Neural progenitor cell (in vitro differentiated cells): ENCODE data around the gene BEND3.

Experiments
- EZH2 ChIP-seq: fragments of 200-600 bp; sonication (generic); IDR thresholded peaks from 2 replicates; pipeline ENCODE4 v1.6.1; 2017; ENCODE audit warnings: antibody characterized with exemption, mild to moderate bottlenecking, moderate library complexity
- TF ChIP-seq, protein P1 (sequence below): fragments of 200-600 bp; sonication (generic); IDR thresholded peaks from 2 replicates; pipeline ENCODE4 v1.5.1; 2017; ENCODE audit warnings: antibody characterized with exemption, mild to moderate bottlenecking

DNA sequence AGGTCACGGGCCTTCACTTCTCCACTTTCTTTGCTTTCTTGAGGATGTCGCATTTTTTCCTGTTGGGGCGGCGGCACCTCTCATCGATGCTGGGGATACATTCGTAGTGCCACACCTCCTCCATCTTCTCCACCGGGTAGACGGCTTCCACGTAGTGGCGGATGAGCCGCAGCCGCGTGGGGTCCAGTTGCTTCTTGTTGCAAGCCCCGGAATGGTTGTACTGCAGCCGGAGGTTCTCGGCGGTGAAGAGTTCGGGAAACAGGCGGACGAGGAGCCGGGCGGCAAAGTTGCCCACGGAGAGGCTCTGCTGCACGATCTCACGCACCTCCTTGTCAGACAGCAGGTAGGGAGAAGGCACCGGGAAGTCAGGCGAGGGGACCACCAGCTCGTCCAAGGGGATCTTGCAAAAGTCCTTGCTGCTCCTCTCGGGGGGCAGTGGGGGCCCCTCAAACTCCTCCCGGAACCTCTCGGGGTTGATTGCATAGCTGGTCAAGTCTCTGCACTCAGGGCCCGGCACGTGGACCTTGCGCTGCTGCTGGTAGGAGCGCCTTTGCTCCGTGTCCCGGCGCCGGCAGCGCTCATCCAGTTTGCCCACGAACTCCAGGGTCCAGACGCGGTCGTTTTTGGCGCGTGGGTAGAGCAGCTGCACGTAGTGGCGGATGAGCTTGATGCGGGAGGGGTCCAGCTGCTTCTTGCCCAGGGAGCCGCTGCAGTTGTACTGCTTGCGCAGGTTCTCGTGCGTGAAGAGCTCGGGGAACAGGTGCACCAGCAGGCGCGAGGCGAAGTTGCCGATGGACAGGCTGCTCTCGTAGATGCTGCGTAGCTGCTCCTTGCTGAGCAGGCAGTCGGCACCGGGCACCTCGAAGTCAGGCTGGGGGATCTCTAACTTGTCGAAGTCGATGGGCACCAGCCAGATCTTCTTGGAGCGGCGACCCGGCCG is 46.4 kb downstream of the BEND3 start:
- TF ChIP-seq, protein P1, sequence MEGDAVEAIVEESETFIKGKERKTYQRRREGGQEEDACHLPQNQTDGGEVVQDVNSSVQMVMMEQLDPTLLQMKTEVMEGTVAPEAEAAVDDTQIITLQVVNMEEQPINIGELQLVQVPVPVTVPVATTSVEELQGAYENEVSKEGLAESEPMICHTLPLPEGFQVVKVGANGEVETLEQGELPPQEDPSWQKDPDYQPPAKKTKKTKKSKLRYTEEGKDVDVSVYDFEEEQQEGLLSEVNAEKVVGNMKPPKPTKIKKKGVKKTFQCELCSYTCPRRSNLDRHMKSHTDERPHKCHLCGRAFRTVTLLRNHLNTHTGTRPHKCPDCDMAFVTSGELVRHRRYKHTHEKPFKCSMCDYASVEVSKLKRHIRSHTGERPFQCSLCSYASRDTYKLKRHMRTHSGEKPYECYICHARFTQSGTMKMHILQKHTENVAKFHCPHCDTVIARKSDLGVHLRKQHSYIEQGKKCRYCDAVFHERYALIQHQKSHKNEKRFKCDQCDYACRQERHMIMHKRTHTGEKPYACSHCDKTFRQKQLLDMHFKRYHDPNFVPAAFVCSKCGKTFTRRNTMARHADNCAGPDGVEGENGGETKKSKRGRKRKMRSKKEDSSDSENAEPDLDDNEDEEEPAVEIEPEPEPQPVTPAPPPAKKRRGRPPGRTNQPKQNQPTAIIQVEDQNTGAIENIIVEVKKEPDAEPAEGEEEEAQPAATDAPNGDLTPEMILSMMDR: no peak
- TF ChIP-seq EZH2: no peak
